Raji (cell line): ENCODE data around the gene ZNF565.

Source experiments
- POLR2A ChIP-seq: IDR thresholded peaks from 2 replicates; pipeline ENCODE4 v1.6.1; 2011; ENCODE audit warnings: low read depth, low read length, control low read depth; ENCODE audit not compliant: insufficient read depth

ZNF565 gene

DNA sequence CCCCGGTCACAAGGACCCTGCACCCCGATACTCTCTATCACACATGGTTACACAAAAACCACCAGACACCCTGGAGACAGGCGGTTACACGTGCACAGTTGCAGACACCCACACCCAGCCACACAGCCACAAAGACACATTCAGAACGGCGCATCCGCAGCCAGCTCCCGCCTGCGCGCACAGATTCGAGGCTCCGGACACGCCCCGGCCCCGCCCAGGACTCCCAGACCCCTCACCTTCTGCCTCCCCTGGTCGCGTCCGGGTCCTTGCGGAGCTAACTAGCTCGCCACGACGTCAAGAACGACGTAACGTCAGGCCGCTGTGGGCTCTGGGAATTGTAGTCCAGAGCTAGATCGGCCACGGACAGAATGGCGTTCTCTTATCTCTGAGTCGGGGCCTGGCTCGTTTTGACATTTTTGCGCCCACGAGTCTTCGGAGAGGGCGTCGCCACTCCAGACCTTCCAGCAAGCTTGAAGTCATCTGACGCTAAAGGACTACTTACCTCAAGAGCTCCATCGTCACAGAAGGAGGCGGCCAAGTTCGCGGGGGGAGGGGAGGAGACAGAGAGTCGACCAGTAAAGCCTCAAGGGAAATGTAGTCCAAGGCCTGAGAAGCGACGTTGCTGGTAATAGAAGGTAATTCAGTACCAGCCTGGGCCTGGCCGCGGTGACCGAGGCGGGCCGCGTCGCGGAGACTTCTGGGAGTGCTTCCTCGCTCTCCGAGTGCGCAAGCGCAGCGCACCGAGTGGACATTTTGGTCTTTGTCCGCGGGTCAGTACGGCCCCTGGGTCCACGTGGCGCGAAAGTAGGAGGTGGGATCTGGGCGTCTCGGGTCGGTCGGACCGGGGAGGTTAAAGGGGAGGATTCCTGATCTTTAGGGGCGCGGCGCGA is at the start of gene ZNF565, which contains the start of gene ZNF146:
TSS of gene ZNF565 (minus strand) at position 280 of the 890 bp plus-strand sequence. CDS start 12,680 bp downstream, outside the sequence.
TSS of gene ZNF146 (plus strand) at position 721 of the 890 bp plus-strand sequence. CDS start 21,335 bp downstream, outside the sequence.
- TF ChIP-seq POLR2A: peak; percentile 97

DNA sequence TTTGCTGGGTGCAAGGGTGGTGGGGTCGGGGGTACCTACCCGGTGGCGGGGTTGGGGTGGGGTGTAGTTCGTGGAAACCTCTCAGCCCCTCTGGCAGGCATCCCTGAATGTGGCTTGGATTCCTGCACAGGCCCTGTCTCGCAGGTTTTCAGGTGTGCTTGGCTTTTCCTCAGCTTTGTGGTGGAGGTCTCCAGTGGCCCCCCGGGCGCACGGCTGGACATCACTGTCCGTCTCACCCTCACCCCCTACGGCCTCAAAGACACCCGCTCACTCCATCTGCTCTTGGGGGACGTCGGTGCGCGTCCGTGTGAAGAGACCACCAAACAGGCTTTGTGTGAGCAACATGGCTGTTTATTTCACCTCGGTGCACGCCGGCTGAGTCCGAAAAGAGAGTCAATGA is 44.7 kb upstream of the ZNF565 start:
- TF ChIP-seq POLR2A: no peak

DNA sequence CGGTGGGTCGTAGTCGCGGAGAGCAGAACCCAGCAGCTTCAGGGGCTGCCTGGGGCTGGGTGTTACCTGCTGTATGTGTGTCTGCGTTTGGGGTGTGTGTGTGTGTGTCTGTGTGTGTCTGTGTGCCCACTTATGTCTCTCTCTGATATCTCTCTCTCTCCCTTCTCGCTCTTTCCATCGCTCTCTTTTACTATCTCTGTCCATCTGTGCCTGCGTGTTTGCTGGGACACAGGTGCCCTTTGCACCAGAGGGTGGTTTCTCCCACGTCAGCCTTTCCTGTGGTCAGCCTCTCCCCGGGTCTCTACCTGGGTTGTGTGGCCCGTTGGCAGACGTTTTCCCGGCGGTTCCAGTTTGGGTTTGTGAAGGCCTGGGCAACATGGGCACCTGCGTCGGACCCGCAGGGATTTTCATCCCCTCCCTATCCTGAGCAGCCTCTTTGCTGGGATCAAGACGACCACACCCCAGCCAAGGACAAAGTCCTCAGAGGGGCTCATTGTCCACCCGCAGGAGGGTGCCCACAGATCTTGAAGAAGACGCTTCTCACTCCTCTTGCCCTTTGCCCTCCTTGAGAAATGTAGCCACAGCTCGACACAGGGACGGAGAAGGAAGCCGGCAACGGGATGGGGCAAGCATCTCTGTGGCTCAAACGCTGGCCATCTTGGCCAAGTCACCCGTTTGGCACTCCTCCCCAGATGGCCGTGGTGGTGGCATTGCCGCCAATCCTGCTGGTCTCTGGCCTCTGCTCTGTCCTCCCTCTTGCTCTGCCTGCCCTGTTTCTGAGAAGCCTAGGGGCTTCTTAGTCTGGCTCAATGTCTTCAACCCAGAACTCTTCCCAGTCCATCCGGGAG is 43.8 kb upstream of the ZNF565 start:
- TF ChIP-seq POLR2A: no peak

DNA sequence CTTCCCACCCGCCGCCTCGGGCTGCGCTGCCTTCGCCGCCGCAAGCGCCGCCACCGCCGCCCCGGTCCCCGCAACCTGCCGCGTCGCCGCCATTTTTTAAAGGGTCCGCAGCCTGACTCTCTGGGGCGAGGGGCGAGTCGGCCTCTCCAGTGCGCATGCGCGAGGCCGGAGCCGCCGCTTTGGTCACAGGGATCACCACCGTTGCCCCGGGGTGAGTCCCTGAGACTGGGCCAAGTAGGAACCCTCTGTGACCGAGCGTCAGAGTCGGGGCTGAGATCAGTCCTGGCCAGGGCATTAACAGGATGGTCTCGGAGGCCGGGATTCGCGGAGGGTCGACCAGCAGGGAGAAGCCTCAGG is 43.0 kb upstream of the ZNF565 start:
- no peak for TF ChIP-seq POLR2A

DNA sequence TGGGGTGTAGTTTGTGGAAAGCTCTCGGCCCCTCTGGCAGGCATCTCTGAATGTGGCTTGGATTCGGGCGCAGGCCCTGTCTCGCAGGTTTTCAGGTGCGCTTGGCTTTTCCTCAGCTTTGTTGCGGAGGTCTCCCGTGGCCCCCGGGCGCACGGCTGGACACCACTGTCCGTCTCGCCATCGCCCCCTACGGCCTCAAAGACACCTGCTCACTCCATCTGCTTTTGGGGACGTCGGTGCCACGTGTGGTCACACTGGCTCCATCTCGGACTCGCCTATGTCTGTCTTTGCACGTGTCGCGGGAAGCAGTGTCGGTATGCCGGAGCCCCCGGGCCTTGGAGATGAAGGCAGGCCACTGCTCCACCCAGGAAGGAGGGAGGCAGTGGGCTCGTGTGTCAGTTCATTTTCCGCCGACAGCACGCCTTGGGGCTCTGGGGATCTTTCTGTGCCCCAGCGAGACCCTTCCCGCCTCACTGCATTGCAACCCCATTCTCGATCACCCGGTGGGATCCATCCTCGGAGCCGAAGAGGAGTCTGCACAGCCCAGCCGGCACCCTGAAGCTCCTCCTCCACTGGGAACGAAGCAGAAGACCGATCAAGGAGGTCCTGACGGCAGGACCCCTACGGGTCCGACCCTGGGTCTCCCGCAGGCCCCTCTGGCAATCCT is 42.5 kb upstream of the ZNF565 start:
- no peak for TF ChIP-seq POLR2A

DNA sequence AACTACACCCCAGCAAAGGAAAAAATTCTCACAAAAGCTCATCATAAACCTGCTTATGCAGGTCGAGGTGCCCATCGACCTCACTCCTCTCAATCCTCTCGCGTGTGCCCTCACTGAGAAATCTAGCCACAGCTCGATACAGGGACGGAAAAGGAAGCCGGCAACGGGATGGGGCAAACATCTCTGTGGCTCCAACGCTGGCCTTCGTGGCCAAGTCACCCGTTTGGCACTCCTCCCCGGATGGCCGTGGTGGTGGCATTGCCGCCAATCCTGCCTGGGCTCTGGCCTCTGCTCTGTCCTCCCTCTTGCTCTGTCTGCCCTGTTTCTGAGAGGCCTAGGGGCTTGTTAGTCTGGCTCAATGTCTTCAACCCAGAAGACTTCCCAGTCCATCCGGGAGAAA is 41.6 kb upstream of the ZNF565 start:
- TF ChIP-seq POLR2A: no peak

DNA sequence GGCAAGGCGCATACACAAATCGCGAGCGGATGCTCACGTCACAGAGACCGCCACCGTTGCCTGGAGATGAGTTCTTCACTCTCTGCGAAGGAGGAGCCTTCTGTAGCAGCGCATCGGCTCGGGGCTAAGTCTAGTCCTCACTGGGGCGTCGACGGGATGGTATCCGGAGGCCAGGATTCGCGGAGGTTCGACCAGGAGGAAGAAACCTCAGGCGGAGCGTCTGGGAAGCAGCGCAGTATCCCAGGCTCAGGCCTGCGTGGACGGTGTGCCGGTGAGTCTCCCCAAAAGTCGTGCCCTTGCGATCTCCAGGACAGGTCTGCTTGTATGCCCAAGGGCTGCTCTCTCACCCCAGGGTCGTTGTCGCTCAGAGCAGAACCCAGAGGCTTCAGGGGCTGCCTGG is 40.9 kb upstream of the ZNF565 start:
- no peak for TF ChIP-seq POLR2A

DNA sequence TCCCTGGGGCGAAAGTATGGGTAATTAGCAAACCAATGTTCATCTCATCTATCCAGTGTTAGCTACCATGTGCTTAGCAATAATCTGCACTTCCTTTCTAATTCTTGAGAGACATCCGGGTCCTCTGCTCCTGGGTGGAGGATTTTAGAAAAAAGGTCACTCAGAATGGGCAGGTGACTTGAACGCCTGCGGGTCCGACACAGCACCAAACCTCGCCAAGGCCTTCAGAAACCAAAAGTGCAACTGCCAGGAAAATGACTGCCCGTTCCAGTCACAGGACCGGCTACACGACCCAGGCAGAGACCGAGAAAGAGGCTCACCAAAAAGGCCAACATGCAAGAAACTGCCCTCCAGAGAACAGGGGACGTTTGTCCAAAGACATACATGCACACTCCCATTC is 40.4 kb upstream of the ZNF565 start:
- TF ChIP-seq POLR2A: no peak

DNA sequence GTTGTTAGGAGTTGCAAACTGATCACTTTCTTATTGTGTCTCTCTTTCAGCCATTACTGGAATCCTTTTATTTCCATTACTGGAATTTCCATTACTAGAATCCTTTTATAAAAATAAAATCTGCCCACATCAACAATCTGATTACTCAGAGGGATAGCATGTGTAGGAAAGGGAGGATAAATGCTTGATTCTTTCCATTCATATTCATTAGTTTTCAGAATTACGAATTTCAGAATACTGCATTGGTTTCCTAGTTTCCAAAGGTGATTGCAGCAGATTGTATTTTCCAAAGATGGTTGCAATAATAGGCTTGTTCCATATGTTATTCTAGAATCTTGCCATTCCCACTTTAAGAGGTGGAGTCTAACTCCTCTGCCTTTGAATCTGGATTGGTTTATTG is 37.6 kb upstream of the ZNF565 start:
- no peak for TF ChIP-seq POLR2A

DNA sequence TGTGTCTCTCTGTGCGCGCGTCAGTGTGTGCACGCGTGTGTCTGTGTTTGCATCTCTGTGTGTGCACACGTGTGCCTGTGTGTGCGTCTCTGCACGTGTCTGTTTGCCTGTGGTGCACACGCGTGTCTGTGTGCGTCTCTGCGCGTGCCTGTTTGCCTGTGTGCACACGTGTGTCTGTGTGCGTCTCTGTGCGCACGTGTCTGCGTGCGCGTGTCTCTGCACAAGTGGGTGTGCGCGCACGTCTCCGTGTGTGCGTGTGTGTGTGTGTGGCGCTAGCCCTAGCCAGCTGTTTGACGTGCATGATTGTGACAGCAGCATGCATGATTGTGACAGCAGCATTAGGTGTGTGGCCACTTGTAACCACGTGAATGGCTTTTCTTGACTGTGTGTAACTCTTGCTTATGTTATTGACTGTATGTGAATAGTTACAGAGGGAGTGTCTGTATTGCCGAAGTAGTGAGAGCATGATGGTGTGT is 31.6 kb upstream of the ZNF565 start:
- TF ChIP-seq POLR2A: no peak

DNA sequence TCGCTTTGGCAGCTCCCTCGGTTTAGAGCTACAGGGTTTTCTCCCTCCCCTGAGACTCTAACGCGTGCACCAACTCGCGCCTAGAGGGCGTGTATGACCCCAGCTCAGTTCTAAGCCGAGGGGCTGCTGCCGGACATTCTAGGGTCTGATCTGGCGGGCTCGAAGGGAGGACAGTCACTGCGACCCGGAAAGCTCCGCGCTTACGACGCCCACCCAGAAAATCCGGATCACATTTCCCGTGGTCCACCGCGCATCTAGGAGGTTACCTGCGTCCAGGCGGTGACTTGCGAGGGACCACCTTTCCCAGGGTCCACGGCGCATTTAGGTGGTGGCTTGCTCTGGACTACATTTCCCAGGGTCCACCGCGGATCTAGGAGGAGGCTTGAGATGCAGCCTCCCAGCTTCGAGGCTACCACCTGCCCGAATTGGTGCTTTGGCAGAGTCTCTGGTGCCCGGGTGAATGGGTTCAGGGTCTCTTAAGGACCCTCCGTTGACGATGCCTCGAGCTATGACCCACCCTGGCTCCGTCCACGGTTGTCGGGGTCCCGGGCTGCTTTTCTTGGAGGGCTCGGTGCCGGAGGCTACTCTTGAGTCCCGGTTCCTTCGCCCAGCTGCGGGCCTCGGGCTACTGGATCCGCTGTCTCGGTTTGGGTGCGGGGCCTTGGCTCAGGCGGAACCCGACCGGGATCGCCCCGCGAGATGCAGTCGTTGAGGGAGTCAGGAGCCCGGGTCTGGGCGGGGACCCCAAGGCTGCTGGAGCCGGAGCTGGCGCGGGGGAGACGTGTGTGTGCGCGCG is 30.9 kb upstream of the ZNF565 start:
- no peak for TF ChIP-seq POLR2A

DNA sequence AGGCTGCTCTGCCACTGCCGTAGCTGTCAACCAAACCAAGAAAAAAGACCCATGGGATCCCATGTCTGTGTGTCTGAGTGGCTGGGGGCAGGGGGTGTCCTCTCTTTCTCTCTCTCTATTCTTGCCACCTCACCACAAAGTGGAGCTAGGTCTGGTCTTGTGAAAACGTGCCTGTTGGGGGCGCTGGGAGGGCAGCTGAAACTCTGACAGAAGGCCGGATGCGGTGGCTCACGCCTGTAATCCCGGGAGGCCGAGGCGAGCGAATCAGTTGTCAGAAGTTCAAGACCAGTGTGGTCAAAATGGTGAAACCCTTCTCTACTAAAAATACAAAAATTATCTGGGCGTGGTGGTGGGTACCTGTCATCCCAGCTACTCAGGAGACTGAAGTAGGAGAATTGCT is 29.6 kb upstream of the ZNF565 start:
- no peak for TF ChIP-seq POLR2A

DNA sequence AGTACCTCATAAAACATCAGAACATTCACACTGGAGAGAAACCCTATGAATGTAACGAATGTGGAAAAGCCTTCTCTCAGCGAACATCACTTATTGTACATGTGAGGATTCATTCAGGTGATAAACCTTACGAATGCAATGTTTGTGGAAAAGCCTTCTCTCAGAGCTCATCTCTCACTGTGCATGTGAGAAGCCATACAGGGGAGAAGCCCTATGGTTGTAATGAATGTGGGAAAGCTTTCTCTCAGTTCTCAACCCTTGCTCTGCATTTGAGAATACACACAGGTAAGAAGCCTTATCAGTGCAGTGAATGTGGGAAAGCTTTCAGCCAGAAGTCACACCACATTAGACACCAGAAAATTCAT is 22.5 kb upstream of the ZNF565 start:
- TF ChIP-seq POLR2A: no peak

DNA sequence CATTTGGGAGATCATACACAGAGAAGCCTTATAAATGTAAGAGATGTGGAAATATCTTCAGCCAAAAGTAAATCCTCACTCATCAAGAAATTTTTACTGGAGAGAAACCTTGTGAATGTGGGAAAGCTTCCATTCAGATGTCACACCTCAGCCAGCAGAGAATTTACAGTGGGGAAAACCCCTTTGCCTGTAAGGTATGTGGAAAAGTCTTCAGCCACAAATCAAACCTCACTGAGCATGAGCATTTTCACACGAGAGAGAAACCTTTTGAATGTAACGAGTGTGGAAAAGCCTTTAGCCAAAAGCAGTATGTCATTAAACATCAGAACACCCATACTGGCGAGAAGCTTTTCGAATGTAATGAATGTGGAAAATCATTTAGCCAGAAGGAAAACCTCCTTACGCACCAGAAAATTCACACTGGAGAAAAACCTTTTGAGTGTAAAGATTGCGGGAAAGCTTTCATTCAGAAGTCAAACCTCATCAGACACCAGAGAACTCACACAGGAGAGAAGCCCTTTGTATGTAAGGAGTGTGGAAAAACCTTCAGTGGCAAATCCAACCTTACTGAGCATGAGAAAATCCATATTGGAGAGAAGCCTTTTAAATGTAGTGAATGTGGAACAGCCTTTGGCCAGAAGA is 22.0 kb upstream of the ZNF565 start:
- TF ChIP-seq POLR2A: no peak
